Measurements from ENCODE around the gene CNTN4. TPM values are rescaled to one million over a fixed set of nuclear protein-coding genes. Genes with fewer than 3 reads are reported as not detected.

CNTN4 gene
- polyA plus RNA-seq, 1 donor (not counting 4 experiments of a cell fraction or from before 2014, with no cell fraction given), result not detected

GRCh38 chr3:2984005-2984830 is 885.6 kb downstream of the CNTN4 start:
- DNase-seq (ENCODE audit: low read depth, low spot score) (no peak), FAIRE-seq (no peak)
- Histone ChIP-seq H3K9me3 (ENCODE audit: control insufficient read depth, low read depth, low read length) (no peaks in the 10 kb centered on the region), H3K4me3 (ENCODE audit: control insufficient read depth in 2 of 3, extremely low read depth in 1 of 3, insufficient read depth in 2 of 3, low read depth in 1 of 3, low read length in 3 of 3) (no peak overlapping the region), H3K9me1 (ENCODE audit: control insufficient read depth, extremely low read depth, insufficient read depth, low read length) (no peaks in the 10 kb centered on the region), H3K27ac (ENCODE audit: control insufficient read depth, insufficient read depth, low read length) (no peak overlapping the region), H4K20me1 (ENCODE audit: control insufficient read depth, extremely low read depth, insufficient read depth, low read length) (no peaks in the 10 kb centered on the region), H3K36me3 (ENCODE audit: control insufficient read depth in 2 of 2, extremely low read depth in 1 of 2, insufficient read depth in 2 of 2, low read length in 2 of 2) (no peaks in the 10 kb centered on the region), H3K27me3 (ENCODE audit: control insufficient read depth, extremely low read depth, insufficient read depth, low read length) (no peaks in the 10 kb centered on the region), H3K4me1 (ENCODE audit: control insufficient read depth, extremely low read depth, insufficient read depth, low read length) (no peaks in the 10 kb centered on the region), H2AFZ (ENCODE audit: control insufficient read depth, low read length) (no peak overlapping the region), H3K79me2 (ENCODE audit: control insufficient read depth, insufficient read depth, low read length) (no peaks in the 10 kb centered on the region), H3K9ac (ENCODE audit: control insufficient read depth, extremely low read depth, insufficient read depth, low read length) (no peak overlapping the region), H3K4me2 (ENCODE audit: control insufficient read depth, extremely low read depth, insufficient read depth, low read depth, low read length) (no peak overlapping the region)
- dilution Hi-C loops (cut with MboI; ENCODE audit: extremely low pct_ligation_motif_present, low sequenced_read_pairs), result no loop called here
- TF ChIP-seq EZH2 (IDR thresholded peaks at IDR 0.05; ENCODE audit: low read length) (no peak), CTCF (optimal IDR thresholded peaks at IDR 0.05 in 1 of 3, IDR thresholded peaks at IDR 0.05 in 1 of 3, conservative IDR thresholded peaks at IDR 0.05 in 1 of 3; ENCODE audit: extremely low read depth in 1 of 3, insufficient read depth in 2 of 3, low read length in 3 of 3) (no peak)

- Histone ChIP-seq H3K27ac (ENCODE audit: control insufficient read depth, insufficient read depth, low read length) (no peak overlapping the region), H3K4me1 (ENCODE audit: control insufficient read depth, extremely low read depth, insufficient read depth, low read length) (no peaks in the 10 kb centered on the region), H4K20me1 (ENCODE audit: control insufficient read depth, extremely low read depth, insufficient read depth, low read length) (no peaks in the 10 kb centered on the region), H3K27me3 (ENCODE audit: control insufficient read depth, extremely low read depth, insufficient read depth, low read length) (no peaks in the 10 kb centered on the region), H3K4me3 (ENCODE audit: control insufficient read depth in 2 of 3, extremely low read depth in 1 of 3, insufficient read depth in 2 of 3, low read depth in 1 of 3, low read length in 3 of 3) (no peak overlapping the region), H3K36me3 (ENCODE audit: control insufficient read depth in 2 of 2, extremely low read depth in 1 of 2, insufficient read depth in 2 of 2, low read length in 2 of 2) (no peaks in the 10 kb centered on the region), H2AFZ (ENCODE audit: control insufficient read depth, low read length) (no peak overlapping the region), H3K79me2 (ENCODE audit: control insufficient read depth, insufficient read depth, low read length) (no peaks in the 10 kb centered on the region), H3K4me2 (ENCODE audit: control insufficient read depth, extremely low read depth, insufficient read depth, low read depth, low read length) (no peak overlapping the region), H3K9ac (ENCODE audit: control insufficient read depth, extremely low read depth, insufficient read depth, low read length) (no peak overlapping the region), H3K9me1 (ENCODE audit: control insufficient read depth, extremely low read depth, insufficient read depth, low read length) (no peaks in the 10 kb centered on the region), H3K9me3 (ENCODE audit: control insufficient read depth, low read depth, low read length) (no peaks in the 10 kb centered on the region)
- DNase-seq (ENCODE audit: low read depth, low spot score) (no peak), FAIRE-seq (no peak)
- TF ChIP-seq CTCF (optimal IDR thresholded peaks at IDR 0.05 in 1 of 3, IDR thresholded peaks at IDR 0.05 in 1 of 3, conservative IDR thresholded peaks at IDR 0.05 in 1 of 3; ENCODE audit: extremely low read depth in 1 of 3, insufficient read depth in 2 of 3, low read length in 3 of 3) (no peak), EZH2 (IDR thresholded peaks at IDR 0.05; ENCODE audit: low read length) (no peak)
- dilution Hi-C loops (cut with MboI; ENCODE audit: extremely low pct_ligation_motif_present, low sequenced_read_pairs), result no loop called here
Measured at GRCh38 chr3:2984831-2985220, 886.2 kb downstream of the CNTN4 start.

Data from keratinocyte (primary cell).